Left colon (tissue), 2 donors: ENCODE results near the gene COX7C. TPM values are rescaled to one million over a fixed set of nuclear protein-coding genes. Genes with fewer than 3 reads are reported as not detected.
"Not testable (repeated sequence)": the region's sequence is repeated elsewhere in the genome, so short reads cannot be mapped to it uniquely, and the experiment has no call there.

Experiments used
- ATAC-seq: fragments of 200-7000 bp; cut with Tn5 transposase; one replicate; pipeline ENCODE4 v1.9.1; 2020; ENCODE audit warnings: mild to moderate bottlenecking, moderate library complexity
- DNase-seq, 2 donors: peaks; one replicate each; pipeline ENCODE4 v3.0.0-alpha.2; 2020
- intact Hi-C, 2 donors: fragments of 100-400 bp; cut with DNase I in 1 of 2; cut with micrococcal nuclease in 1 of 2; formaldehyde crosslinking; loops; one replicate each; pipeline versions ENCODE4 v1.11.2 to v1.14.0; 2022; cut with DNase I, micrococcal nuclease
- long read RNA-seq: library from polyadenylated mRNA; unstranded; transcript quantifications from one replicate; pipeline ENCODE4 v2.0.0, GENCODE V29; 2021
- total RNA-seq, 2 donors: library from RNA; stranded (reverse); fragmentation: NEBNext Ultra II Directional; extraction: Animal tissue kit (Norgen Biotek cat#: 25700); gene quantifications; one replicate each; pipeline ENCODE4 v1.2.1, GENCODE V29; 2021
- donor health status: DM: no; HTN: no; CAD: no.
- donor health status: DM: yes; HTN: yes; CAD: no.

The COX7C gene, protein sequence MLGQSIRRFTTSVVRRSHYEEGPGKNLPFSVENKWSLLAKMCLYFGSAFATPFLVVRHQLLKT
- 100 to 1,000 TPM; 795 to 917 TPM for total RNA-seq
- long read RNA-seq, transcript COX7C-205 (3 exons, 369 nt) = minor isoform, 9 of 337 reads
- long read RNA-seq, transcript COX7C-201 (3 exons, 666 nt) = major isoform, 322 of 337 reads
- long read RNA-seq, partial matches to known transcripts = 1 of 337 reads
- long read RNA-seq, other reads (novel, unspliced or antisense) = 4 of 337 reads

DNA sequence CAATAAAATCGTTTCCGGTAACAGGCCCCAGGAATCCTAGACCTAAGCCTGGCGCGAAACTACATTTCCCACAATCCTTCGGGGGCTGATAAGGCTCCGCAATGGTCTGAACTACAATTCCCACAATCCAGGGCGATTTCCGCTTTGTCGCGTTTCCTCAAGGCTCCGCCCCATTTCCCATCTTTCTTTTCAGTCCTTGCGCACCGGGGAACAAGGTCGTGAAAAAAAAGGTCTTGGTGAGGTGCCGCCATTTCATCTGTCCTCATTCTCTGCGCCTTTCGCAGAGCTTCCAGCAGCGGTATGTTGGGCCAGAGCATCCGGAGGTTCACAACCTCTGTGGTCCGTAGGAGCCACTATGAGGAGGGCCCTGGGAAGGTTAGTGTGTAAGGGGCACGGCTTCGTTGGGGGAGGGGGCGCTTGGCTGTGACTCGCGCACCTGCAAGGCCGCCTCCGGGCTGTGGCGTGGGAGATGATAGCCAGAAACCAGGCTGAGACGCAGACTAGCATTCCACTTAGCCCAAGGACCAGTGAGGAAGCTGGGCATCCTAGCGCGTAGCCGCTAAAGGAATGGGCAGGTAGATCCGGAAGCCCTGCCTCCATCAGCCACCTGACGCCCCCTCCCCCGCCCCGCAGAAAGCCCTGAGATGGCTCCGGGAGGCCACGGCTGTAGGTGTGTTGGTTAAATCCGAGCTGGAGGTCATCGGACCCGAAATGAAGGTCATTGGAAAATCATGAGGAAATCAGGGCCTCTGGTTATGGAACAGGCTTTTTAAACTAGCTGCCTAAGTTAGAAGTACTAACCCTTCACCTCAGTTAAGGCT lies at the start of gene COX7C:
Gene COX7C, plus strand, starts transcription at position 186 of the 821 bp plus-strand sequence. Its CDS starts 115 bp downstream, at position 301.
- DNase-seq = peak; percentile 93 to 94
- ATAC-seq = peak; percentile 96
- intact Hi-C loops = no loop called here

DNA sequence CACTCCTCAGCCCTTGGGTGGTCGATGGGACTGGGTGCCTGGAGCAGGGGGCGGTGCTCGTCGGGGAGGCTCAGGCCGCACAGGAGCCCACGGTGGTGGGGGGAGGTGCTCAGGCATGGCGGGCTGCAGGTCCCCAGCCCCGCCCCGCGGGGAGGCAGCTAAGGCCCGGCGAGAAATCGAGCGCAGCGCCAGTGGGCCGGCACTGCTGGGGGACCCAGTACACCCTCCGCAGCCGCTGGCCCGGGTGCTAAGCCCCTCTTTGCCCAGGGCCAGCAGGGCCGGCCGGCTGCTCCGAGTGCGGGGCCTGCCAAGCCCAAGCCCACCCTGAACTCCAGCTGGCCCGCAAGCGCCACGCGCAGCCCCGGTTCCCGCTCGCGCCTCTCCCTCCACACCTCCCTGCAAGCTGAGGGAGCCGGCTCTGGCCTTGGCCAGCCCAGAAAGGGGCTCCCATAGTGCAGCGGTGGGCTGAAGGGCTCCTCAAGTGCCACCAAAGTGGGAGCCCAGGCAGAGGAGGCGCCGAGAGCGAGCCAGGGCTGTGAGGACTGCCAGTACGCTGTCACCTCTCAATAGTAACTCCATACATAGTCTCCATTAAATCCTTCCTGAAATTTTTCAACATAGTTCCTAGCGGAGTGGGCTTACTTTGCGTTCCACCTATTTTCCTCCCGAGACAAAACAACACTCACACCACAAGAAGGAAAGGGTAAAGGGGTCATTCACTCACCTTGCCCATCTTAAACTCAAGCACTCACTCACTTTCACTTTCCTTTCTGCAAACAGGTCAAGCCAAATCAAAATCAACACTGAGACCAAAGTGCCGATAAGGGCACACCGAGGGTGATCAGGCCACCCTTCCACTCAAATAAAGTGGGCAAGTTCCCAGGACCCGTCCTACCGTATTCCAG lies 48.0 kb upstream of the COX7C start:
- ATAC-seq, DNase-seq: not testable (repeated sequence)

DNA sequence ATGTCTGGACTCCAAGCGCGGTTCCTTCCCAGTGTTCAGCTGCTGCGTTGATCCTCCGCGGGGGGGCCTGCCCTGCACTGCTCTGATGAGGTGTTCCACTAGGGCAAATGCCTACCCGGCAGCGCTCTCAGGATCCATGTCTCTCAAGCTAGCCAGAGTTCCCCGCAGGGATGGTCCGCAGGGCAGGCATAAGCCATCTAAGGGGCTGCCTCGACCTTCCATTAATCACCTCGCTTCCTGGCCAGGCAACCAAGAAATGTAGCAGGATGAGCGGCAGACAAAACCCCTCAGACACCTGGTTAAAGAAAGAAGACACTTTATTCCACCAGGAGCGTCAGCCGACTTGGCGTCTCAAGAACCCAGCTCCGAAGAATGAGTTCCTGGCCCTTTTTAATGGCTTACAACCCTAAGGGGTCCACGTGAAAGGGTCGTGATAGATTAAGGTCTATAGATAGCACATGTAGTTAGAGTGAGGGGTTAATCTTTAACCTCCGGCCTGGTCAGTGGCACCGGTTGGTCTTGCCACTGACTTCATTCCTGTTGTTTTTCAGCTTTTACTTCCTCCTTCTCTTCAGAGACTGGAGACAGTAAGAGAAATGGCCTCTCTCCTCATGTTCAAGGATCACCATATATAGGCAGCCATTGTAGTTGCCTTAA lies 47.2 kb upstream of the COX7C start:
- no peak for DNase-seq
- ATAC-seq = no peak
- intact Hi-C loops = no loop called here

More for the DNA sequence above, 48.0 kb upstream of the COX7C start:
- intact Hi-C loops = not testable (repeated sequence)

DNA sequence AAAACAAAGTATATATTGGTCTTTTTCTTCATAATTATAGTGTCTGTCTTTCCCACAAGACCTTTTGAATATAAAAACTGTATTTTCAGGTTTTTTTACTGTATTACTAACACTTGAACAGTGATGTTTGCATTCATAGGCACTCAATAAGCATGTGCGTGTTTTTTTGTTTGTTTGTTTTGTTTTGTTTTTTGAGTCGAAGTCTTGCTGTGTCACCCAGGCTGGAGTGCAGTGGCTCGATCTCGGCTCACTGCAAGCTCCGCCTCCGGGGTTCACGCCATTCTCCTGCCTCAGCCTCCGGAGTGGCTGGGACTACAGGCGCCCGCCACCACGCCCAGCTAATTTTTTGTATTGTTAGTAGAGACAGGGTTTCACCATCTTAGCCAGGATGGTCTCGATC lies 46.6 kb upstream of the COX7C start:
- ATAC-seq, DNase-seq, intact Hi-C loops: not testable (repeated sequence)

DNA sequence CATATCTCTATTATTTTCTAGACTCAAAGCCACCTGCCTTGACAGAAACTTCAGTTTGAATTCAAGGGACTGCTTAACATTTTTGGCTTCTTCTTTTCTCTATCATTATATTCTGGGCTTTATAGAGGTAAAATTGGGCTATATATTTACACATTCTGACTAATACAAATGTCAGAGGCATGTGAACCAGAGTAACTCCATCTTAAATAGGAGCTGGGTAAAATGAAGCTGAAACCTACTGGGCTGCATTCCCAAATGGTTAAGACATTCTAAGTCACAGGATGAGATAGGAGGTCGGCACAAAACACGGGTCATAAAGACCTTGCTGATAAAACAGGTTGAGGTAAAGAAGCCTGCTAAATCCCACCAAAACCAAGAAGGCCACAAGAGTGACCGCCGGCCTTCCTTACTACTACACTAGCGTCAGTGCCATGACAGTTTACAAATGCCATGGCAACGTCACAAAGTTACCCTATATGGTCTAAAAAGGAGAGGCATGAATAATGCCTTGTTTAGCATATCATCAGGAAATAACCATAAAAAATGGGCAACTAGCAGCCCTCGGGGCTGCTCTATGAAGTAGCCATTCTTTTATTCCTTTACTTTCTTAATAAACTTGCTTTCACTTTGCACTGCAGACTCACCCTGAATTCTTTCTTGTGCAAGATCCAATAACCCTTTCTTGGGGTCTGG lies 44.8 kb upstream of the COX7C start:
- DNase-seq = no peak
- intact Hi-C loops = no loop called here
- ATAC-seq = no peak

DNA sequence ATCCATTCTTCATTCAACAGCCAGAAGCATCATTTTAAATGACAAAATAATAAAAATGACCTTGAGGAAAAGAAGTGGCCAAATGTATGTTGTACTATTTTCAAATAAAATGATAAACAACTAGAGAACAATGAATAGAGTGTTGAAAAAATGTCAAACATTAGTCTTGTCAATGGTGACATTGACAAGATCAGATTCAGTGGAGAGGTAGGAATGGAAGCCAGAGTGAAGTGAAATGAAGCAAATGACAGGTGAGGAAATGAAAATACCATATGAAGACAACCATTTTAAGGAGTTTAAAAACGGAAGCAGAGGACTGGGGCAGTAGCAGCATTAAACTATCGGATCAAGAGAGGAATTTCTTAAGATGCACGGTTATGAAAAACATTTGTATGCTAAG lies 38.2 kb upstream of the COX7C start:
- no peak for ATAC-seq
- DNase-seq = no peak
- intact Hi-C loops = no loop called here

DNA sequence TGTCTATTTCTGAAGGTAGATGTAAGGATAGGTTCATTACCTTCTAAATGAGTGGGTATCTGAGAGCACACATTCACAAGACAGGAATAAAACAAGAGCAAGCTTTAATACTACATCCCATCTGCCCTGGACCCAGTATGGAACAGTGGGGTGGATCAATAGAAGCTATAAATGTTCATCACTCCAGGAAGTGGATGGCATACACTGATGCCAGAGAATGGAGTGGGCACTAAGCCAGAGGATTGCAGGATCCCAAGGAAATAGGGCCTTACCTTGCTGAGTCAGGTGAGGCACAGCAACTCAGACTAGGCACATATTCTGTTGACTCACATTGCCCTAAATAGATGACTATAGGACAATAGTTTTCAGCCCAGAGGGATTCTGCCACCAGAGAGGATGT lies 21.3 kb upstream of the COX7C start:
- intact Hi-C loops = no loop called here
- ATAC-seq = no peak
- no peak for DNase-seq

DNA sequence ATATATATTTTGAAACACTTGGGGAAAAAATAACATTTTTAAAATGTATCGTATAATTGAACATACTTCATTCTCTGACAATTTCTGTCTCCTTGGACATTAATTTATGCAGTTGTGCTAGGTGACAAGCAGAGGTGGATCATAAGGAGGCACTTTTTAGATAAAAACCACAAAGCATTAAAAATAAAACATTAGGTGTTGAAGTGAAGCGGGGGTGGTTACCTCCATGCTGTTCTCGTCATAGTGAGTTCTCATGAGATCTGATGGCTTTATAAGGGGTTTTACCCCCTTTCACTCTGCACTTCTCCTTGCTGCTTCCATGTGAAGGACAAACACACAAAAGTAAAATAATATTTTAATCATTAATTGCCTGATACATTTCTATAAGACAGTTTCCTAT lies 11.9 kb upstream of the COX7C start:
- ATAC-seq = no peak
- intact Hi-C loops = no loop called here
- no peak for DNase-seq

DNA sequence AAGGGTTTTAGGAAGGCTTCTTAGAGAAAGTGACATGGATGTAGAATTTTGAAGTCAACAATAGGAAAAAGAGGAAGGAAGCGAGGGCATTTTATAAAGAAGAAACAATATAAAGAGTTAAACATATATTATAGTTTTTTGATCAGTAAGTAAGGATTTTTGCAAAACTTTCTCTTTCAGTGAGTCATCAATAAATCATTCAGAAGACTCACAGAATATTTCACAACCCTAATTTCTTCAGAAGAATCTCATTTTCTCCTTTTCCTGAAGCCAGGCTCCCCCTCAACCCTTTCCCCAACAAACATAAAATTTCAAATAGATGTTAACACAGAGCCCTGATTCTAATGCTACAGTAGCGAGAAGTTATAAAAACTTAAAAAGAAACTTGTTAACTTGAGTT lies 4.3 kb upstream of the COX7C start:
- intact Hi-C loops = no loop called here
- no peak for ATAC-seq
- no peak for DNase-seq

DNA sequence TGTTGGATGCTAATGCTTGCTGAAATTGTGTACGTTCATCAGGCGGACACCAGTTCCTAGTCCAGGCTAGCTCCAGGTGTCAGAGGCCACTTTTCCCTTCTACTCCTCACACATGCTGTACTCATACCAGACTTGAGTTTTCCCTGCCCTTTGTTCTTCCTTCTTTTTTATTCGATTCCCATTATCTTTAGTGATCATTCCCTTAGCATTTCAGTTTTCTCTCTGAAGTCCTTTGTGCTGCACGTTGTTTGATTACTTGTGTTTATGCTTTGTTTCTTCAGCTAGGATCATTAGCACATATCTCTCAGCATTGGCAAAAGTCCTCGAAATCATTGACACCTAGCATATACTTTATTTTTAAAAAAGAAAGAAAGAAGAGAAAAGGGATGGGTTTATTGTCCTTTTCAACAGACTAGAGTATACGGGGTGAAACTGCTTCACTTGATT lies 409 bp upstream of the COX7C start:
- intact Hi-C loops = no loop called here
- ATAC-seq (no peak), DNase-seq (no peak)

DNA sequence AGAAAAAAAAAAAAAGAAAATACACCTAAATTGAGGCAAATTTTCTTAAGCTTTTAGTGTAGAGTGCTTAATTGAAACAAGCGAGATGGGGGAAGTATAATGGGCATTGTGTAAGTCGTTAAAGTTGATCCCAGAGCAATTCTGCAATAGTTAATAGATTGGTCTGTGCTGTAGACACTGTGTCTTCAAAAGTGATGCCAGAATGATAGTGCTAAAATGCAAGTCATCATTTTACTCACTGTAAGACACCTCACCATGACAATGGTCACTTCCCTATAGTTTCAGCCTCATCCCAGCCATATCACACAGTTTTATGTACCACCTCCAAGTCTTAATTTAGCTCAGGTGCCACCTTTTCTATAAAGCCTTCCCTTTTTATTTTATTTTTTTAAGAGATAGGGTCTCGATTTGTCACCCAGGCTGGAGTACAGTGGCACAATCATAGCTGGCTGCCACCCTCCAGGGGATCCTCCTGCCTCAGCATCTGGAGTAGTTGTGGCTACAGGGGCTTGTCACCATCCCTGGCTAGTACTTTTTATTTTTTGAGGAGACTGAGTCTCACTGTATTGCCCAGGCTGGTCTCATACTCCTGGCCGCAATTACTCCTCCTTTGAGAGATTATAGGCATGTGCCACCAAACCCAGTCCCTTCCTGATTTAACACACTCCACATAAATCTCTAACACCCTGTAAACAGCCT lies 6.2 kb downstream of the COX7C start:
- DNase-seq (no peak), ATAC-seq (peak; percentile 22)
- intact Hi-C loops = no loop called here

DNA sequence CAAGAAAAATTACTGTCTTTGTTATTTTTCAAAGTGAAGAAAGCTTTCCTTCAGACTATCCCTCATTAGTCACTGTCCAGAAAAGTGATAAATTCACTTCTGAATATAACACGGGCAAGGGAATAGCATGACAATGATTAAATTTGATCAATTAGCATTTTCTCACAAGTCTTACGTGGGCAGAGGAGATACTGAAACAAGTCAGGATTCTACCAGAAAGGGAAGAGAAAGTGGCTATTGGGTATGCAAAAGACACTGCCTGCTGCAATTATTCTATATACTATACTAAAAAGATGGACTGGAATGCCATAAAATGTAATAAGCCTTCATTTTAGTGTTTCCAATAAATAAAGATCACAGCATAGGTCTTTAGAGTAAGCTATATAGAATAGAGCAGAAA lies 7.4 kb downstream of the COX7C start:
- DNase-seq (no peak), ATAC-seq (no peak)
- intact Hi-C loops = no loop called here

DNA sequence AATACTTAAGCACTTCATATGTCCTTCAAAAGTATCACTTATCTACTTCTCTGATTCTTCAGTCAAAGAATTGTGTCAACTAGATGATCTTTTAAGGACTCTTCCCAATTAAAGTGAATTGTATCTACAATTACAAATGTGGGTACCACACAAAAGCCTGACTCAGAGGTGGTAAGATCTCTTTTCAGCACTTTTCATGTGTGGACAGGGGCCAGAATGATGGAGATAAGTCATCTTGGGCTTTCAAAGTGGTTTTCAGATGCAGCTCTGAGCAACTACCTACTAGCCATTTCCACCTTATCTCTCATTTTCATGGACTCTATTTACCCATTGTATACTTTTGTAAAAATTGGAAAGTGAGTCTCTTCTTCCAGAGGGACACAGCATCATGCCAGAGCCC lies 8.4 kb downstream of the COX7C start:
- ATAC-seq (no peak), DNase-seq (no peak)
- intact Hi-C loops = no loop called here

DNA sequence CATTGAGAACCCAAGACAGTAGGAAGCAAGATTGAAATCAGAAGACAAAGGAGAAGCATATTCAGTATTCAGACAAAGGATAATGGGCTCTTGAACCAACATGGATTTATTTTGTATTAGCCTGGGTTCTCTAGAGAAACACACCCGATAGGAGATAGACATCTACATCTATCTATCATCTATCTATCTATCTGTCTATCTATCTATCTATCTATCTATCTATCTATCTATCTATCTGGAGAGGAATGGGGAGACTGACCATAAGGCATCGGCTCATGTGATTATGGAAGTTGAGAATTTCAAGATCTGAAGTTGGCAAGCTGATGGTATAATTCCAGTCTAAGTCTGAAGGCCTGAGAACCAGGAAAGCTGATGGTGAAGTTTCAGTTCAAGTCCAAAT lies 13.4 kb downstream of the COX7C start:
- DNase-seq (no peak), ATAC-seq (no peak)
- intact Hi-C loops = no loop called here

DNA sequence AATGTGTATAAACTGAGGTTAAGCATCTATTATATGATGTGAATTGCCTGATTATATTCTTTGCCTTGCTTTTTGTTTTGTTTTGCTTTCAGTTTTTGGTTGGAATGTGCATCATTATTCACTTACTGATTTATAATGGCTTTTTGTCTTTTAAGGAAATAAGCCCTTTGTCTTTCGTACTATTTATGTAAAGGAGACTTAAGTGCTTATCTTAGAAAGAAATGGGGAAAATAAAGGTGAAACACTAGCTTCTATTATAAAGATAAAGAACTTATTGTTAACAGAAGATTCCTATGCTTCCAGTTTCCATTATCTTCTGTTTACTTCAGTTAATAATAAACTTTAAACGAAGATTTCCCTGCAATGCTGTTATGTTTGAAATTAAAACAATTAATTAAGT lies 23.3 kb downstream of the COX7C start:
- ATAC-seq = no peak
- DNase-seq = no peak
- intact Hi-C loops = no loop called here

DNA sequence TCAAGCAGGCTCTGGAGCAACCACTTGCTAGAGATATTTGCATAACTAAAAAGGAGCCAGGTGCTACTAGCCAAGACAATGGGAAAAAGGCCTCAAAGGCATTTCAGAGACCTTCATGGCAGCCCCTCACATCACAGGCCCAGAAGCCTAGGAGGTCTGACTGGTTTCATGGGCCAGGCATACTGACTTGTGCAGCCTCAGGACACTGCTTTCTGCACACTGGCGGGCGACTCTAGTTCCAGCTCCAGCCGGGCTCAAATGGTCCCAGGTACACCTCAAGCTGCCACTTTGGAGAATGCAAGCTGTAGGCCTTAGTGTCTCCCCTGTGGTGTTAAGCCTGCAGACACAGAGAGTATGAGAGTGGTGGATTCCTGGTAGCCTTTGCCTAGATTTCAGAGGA lies 27.1 kb downstream of the COX7C start:
- ATAC-seq = no peak
- DNase-seq = no peak
- intact Hi-C loops = no loop called here

DNA sequence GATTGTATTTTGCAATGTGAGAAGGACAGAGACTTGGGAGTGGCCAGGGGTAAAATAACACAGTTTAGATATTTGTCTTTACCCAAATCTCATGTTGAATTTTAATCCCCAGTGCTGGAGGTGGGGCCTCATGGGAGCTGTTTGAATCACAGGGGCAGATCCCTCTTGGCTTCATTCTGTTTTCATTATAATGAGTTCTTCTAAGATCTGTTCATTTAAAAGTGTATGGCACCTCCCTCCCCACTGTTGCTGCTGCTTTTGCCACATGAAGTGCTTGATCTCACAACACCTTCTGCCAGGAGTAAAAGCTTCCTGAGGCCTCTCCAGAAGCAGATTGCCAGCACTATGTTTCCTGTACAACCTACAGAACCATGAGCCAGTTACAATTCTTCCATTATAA lies 28.1 kb downstream of the COX7C start:
- DNase-seq (no peak), ATAC-seq (no peak)
- intact Hi-C loops = no loop called here

DNA sequence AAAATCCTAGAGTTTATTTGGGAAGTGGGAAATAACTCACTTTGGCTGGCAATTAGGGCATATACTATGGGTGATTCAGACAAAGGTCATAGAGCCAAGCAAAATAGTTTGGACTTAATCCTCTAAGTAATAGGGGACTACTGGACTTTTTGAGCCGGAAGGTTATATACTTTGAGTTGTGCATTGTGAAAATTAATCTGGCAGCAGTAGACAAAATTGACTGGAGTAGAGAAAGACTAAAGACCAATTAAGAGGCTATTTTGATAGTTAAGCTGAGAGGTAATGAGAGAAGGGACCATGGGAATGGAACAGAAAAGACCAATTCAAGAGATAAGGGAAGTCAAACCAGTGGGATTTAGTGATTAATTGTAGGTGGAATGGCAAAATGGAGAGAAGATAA lies 28.9 kb downstream of the COX7C start:
- DNase-seq (no peak), ATAC-seq (no peak)
- intact Hi-C loops = no loop called here
